ENCODE results near the gene THBS4.

Gene THBS4

DNA sequence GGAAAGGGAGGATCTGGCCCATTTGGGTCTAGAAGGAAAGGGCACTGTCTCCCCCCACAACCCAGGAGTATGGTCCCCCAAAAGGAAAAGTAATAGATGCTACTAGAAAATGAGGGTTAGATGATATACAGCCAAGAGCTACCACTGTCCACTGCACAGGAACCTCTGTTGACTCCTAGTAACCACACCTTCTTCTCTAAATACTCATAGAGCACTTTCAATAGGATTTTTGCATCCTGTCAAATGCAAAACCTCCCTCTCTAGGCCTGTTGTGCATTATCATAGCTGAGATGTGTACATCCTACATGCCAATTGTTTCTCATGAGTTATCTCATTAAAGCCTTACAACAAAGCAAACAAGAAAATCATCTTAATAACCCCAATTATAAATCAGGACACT is 66.8 kb downstream of the THBS4 start:
- no peaks in the 10 kb centered on the region for H4K20me1 ChIP-seq (ENCODE audit: insufficient read depth, low read length)
- H3K4me2 ChIP-seq (ENCODE audit: low read length), result no peak overlapping the region
- no peaks in the 10 kb centered on the region for H3K36me3 ChIP-seq (replicated peaks; ENCODE audit: low read depth, low read length)
- H3K9me3 ChIP-seq (ENCODE audit: insufficient read depth, low read length), result no peaks in the 10 kb centered on the region
- no peak overlapping the region for H3K9ac ChIP-seq (ENCODE audit: low read length)
- H3K27ac ChIP-seq (ENCODE audit: low read length), result no peak overlapping the region
- H3K27me3 ChIP-seq (ENCODE audit: low read depth, low read length), result no peaks in the 10 kb centered on the region
- H2AFZ ChIP-seq (ENCODE audit: low read depth, low read length), result no peak overlapping the region
- H3K4me3 ChIP-seq (ENCODE audit: low read length), result no peak overlapping the region
- no peaks in the 10 kb centered on the region for H3K79me2 ChIP-seq (ENCODE audit: low read length)
- no peaks in the 10 kb centered on the region for H3K4me1 ChIP-seq (ENCODE audit: low read length)
- no peak for TF ChIP-seq EZH2phosphoT487 (IDR thresholded peaks at IDR 0.05; ENCODE audit: low read depth)
- TF ChIP-seq, protein P1, sequence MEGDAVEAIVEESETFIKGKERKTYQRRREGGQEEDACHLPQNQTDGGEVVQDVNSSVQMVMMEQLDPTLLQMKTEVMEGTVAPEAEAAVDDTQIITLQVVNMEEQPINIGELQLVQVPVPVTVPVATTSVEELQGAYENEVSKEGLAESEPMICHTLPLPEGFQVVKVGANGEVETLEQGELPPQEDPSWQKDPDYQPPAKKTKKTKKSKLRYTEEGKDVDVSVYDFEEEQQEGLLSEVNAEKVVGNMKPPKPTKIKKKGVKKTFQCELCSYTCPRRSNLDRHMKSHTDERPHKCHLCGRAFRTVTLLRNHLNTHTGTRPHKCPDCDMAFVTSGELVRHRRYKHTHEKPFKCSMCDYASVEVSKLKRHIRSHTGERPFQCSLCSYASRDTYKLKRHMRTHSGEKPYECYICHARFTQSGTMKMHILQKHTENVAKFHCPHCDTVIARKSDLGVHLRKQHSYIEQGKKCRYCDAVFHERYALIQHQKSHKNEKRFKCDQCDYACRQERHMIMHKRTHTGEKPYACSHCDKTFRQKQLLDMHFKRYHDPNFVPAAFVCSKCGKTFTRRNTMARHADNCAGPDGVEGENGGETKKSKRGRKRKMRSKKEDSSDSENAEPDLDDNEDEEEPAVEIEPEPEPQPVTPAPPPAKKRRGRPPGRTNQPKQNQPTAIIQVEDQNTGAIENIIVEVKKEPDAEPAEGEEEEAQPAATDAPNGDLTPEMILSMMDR (IDR thresholded peaks at IDR 0.05; ENCODE audit: low read depth, low read length), result no peak

DNA sequence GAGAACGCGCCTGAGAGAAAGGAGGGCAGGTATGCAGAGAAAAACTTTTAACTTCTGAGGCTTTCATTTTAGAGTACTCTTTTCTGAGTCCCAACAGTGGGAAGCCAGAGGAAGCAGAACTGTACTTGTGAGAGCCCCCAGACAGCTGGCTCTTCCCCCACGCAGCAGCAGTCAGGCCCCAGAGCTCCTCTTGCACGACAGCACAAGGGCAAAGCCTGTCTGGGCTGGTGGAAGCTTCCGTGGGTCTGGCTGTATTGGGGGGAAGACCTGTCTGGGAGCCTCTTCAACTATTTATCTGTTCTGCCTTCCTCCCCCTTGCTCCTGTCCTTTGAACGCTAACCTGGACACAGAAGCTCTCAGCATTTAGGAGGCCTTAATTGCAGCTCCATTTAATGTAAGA is 68.2 kb downstream of the THBS4 start:
- no peak overlapping the region for H2AFZ ChIP-seq (ENCODE audit: low read depth, low read length)
- no peaks in the 10 kb centered on the region for H3K4me1 ChIP-seq (ENCODE audit: low read length)
- H4K20me1 ChIP-seq (ENCODE audit: insufficient read depth, low read length), result no peaks in the 10 kb centered on the region
- H3K9me3 ChIP-seq (ENCODE audit: insufficient read depth, low read length), result no peaks in the 10 kb centered on the region
- H3K4me2 ChIP-seq (ENCODE audit: low read length), result no peak overlapping the region
- TF ChIP-seq EZH2phosphoT487 (IDR thresholded peaks at IDR 0.05; ENCODE audit: low read depth), result no peak
- TF ChIP-seq, protein P1 (IDR thresholded peaks at IDR 0.05; ENCODE audit: low read depth, low read length), result no peak
- no peak overlapping the region for H3K4me3 ChIP-seq (ENCODE audit: low read length)
- no peak overlapping the region for H3K27ac ChIP-seq (ENCODE audit: low read length)
- no peak overlapping the region for H3K9ac ChIP-seq (ENCODE audit: low read length)
- no peaks in the 10 kb centered on the region for H3K79me2 ChIP-seq (ENCODE audit: low read length)
- H3K27me3 ChIP-seq (ENCODE audit: low read depth, low read length), result no peaks in the 10 kb centered on the region
- no peaks in the 10 kb centered on the region for H3K36me3 ChIP-seq (replicated peaks; ENCODE audit: low read depth, low read length)

DNA sequence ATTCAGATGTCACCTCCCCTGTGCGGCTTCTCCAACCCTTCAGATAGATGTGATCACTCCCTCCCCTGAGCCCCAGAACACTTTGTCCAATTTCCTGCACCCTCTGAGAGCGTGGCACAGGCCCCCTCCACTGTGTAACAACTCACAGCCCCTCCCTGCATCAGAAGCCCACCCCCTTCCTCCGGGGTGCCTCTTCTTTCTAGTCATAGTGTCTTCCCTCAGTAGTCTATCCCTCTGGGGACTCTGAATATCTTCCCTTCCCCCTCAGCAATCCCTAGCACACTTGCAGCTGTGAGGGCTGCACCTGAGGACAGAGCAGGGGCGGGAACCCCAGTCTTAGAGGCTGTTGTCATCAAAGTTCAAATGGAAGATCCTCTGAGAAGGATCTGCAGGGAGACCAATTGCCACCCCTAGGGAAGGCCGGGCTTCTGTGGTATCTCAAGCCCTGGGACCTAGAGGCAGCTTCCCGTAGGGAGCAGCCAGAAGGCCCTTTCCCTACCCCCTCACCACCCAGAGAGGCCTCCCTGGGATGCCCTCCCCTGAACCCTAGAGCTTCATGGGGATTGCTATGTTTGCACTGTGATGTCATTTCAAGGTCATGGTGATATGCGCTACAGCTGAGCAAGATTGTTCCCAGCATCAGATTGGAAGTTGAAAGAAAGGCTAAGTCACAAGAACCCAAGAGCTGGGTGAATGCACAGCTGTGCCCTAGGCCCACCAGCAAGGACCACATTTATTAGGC is 70.7 kb downstream of the THBS4 start:
- no peaks in the 10 kb centered on the region for H3K27me3 ChIP-seq (ENCODE audit: low read depth, low read length)
- no peak overlapping the region for H3K4me3 ChIP-seq (ENCODE audit: low read length)
- TF ChIP-seq, protein P1 (IDR thresholded peaks at IDR 0.05; ENCODE audit: low read depth, low read length), result no peak
- no peak for TF ChIP-seq EZH2phosphoT487 (IDR thresholded peaks at IDR 0.05; ENCODE audit: low read depth)
- H3K9me3 ChIP-seq (ENCODE audit: insufficient read depth, low read length), result no peaks in the 10 kb centered on the region
- no peak overlapping the region for H3K27ac ChIP-seq (ENCODE audit: low read length)
- H3K9ac ChIP-seq (ENCODE audit: low read length), result no peak overlapping the region
- no peaks in the 10 kb centered on the region for H3K79me2 ChIP-seq (ENCODE audit: low read length)
- H3K4me2 ChIP-seq (ENCODE audit: low read length), result no peak overlapping the region
- H2AFZ ChIP-seq (ENCODE audit: low read depth, low read length), result no peak overlapping the region
- no peaks in the 10 kb centered on the region for H3K4me1 ChIP-seq (ENCODE audit: low read length)
- H4K20me1 ChIP-seq (ENCODE audit: insufficient read depth, low read length), result no peaks in the 10 kb centered on the region
- no peaks in the 10 kb centered on the region for H3K36me3 ChIP-seq (replicated peaks; ENCODE audit: low read depth, low read length)

- Histone ChIP-seq H4K20me1 (ENCODE audit: insufficient read depth, low read length) (no peaks in the 10 kb centered on the region), H3K4me2 (ENCODE audit: low read length) (no peak overlapping the region), H3K27ac (ENCODE audit: low read length) (no peak overlapping the region), H3K9ac (ENCODE audit: low read length) (no peak overlapping the region), H3K36me3 (replicated peaks; ENCODE audit: low read depth, low read length) (no peaks in the 10 kb centered on the region), H3K27me3 (ENCODE audit: low read depth, low read length) (no peaks in the 10 kb centered on the region), H2AFZ (ENCODE audit: low read depth, low read length) (no peak overlapping the region), H3K4me3 (ENCODE audit: low read length) (no peak overlapping the region), H3K9me3 (ENCODE audit: insufficient read depth, low read length) (no peaks in the 10 kb centered on the region), H3K79me2 (ENCODE audit: low read length) (no peaks in the 10 kb centered on the region), H3K4me1 (ENCODE audit: low read length) (no peaks in the 10 kb centered on the region)
- TF ChIP-seq, protein P1 (IDR thresholded peaks at IDR 0.05; ENCODE audit: low read depth, low read length), result no peak
- TF ChIP-seq EZH2phosphoT487 (IDR thresholded peaks at IDR 0.05; ENCODE audit: low read depth), result no peak
Measured at GRCh38 chr5:80106916-80107315, 71.8 kb downstream of the THBS4 start.

Data from OCI-LY3 (cell line).